Measurements from ENCODE around the gene MED23.

MED23 gene

DNA sequence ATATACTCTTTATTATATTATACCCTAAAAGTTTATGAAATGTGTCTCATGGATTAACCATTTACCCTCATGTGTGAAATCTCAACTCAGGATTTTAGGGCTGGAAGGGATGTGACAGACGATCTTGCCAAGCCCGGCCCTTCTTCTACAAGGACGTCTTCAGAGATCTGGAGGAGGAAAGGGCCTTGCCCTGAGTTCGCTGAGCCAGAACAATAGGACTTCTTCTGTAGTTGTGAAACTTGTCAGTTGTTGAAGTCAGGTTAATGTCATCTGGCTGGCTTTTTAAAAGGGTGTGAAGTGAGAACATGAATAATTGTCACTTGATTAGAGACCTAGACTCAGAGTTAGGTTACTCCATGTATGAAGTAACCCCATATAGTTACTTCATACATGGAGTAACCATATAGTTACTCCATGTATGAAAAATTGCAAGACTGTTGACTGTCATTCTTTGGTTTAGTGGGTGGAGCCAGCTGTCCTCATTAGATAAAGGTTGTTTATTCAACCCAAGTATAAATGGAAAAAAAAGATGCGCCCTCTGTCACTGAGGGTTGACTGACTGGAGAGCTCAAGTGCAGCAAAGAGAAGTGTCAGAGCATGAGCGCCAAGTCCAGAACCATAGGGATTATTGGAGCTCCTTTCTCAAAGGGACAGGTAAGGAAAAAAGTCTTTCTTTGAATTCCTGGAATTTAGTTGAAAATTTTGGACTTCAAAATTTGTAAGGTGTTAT, 55.2 kb downstream of the MED23 start, which contains the start of gene ARG1:
TSS of gene ARG1 (plus strand) at position 541 of the 730 bp plus-strand sequence. CDS start at position 598, 57 bp downstream.
- Histone ChIP-seq H3K27me3 (ENCODE audit: insufficient read depth, poor library complexity, severe bottlenecking) (no peaks in the 10 kb centered on the region), H3K4me3 (replicated peaks; ENCODE audit: insufficient read depth, low read length) (peak within 1 kb of the TSS; percentile 9; the same call in 1 of the 2 replicates), H3K27ac (replicated peaks) (peak within 1 kb of the TSS; percentile 82)
- TF ChIP-seq GABPA (IDR thresholded peaks at IDR 0.05; ENCODE audit: low read depth) (no peak), SPI1 (IDR thresholded peaks at IDR 0.05; ENCODE audit: borderline replicate concordance, low read depth) (no peak), POLR2AphosphoS5 (IDR thresholded peaks at IDR 0.05; ENCODE audit: low read depth) (no peak)
- TF ChIP-seq, protein P1, sequence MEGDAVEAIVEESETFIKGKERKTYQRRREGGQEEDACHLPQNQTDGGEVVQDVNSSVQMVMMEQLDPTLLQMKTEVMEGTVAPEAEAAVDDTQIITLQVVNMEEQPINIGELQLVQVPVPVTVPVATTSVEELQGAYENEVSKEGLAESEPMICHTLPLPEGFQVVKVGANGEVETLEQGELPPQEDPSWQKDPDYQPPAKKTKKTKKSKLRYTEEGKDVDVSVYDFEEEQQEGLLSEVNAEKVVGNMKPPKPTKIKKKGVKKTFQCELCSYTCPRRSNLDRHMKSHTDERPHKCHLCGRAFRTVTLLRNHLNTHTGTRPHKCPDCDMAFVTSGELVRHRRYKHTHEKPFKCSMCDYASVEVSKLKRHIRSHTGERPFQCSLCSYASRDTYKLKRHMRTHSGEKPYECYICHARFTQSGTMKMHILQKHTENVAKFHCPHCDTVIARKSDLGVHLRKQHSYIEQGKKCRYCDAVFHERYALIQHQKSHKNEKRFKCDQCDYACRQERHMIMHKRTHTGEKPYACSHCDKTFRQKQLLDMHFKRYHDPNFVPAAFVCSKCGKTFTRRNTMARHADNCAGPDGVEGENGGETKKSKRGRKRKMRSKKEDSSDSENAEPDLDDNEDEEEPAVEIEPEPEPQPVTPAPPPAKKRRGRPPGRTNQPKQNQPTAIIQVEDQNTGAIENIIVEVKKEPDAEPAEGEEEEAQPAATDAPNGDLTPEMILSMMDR (IDR thresholded peaks at IDR 0.05; ENCODE audit: insufficient read depth, low read length): no peak
- TF ChIP-seq, protein P2, sequence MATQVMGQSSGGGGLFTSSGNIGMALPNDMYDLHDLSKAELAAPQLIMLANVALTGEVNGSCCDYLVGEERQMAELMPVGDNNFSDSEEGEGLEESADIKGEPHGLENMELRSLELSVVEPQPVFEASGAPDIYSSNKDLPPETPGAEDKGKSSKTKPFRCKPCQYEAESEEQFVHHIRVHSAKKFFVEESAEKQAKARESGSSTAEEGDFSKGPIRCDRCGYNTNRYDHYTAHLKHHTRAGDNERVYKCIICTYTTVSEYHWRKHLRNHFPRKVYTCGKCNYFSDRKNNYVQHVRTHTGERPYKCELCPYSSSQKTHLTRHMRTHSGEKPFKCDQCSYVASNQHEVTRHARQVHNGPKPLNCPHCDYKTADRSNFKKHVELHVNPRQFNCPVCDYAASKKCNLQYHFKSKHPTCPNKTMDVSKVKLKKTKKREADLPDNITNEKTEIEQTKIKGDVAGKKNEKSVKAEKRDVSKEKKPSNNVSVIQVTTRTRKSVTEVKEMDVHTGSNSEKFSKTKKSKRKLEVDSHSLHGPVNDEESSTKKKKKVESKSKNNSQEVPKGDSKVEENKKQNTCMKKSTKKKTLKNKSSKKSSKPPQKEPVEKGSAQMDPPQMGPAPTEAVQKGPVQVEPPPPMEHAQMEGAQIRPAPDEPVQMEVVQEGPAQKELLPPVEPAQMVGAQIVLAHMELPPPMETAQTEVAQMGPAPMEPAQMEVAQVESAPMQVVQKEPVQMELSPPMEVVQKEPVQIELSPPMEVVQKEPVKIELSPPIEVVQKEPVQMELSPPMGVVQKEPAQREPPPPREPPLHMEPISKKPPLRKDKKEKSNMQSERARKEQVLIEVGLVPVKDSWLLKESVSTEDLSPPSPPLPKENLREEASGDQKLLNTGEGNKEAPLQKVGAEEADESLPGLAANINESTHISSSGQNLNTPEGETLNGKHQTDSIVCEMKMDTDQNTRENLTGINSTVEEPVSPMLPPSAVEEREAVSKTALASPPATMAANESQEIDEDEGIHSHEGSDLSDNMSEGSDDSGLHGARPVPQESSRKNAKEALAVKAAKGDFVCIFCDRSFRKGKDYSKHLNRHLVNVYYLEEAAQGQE (IDR thresholded peaks at IDR 0.05; ENCODE audit: insufficient replicate concordance, low read depth): no peak
- DNase-seq (ENCODE audit: low read depth in 1 of 2, low spot score in 1 of 2): peak in 1 of 2 experiments; percentile 43

DNA sequence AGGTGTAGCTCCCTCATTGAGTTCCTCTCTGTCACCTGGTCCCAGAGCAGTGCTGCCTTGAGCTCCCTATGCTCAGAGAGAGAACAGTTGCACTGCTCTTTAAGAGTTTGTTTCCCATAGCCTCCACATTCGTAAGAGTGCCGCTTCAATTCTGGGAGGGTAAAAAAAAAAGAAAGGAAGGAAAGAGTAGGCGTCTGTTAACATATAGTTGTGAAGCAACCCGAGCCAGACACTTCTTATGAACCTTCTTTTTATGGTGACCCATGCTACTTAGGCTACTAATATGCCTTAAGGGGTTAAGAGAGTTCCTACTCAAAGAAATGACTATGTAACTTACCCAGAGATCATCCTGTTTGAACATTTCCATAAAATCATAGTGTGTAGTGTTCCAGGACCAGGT, 59.3 kb downstream of the MED23 start:
- DNase-seq (ENCODE audit: low read depth in 1 of 2, low spot score in 1 of 2): no peak
- TF ChIP-seq, protein P2 (IDR thresholded peaks at IDR 0.05; ENCODE audit: insufficient replicate concordance, low read depth): no peak
- no peak for TF ChIP-seq GABPA (IDR thresholded peaks at IDR 0.05; ENCODE audit: low read depth)
- no peak for TF ChIP-seq SPI1 (IDR thresholded peaks at IDR 0.05; ENCODE audit: borderline replicate concordance, low read depth)
- no peak overlapping the region for H3K4me3 ChIP-seq (replicated peaks; ENCODE audit: insufficient read depth, low read length)
- H3K27me3 ChIP-seq (ENCODE audit: insufficient read depth, poor library complexity, severe bottlenecking): no peaks in the 10 kb centered on the region
- no peak overlapping the region for H3K27ac ChIP-seq (replicated peaks)

DNA sequence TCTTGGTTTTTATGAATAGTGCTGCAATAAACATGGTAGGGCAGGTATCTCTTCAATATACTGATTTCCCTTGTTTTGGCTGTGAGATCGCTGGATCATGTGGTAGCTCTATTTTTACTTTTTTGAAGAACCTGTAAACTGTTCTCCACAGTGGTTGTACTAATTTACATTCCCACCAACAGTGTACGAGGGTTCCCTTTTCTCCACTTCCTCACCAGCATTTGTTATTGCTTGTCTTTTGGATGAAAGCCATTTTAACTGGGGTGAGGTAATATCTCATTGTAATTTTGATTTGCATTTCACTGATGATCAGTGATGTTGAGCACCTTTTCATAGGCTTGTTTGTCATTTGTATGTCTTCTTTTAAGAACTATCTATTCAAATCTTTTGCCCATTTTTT, 63.0 kb downstream of the MED23 start:
- Histone ChIP-seq H3K27ac (replicated peaks) (no peak overlapping the region), H3K4me3 (replicated peaks; ENCODE audit: insufficient read depth, low read length) (no peak overlapping the region), H3K27me3 (ENCODE audit: insufficient read depth, poor library complexity, severe bottlenecking) (no peaks in the 10 kb centered on the region)
- DNase-seq (ENCODE audit: low read depth in 1 of 2, low spot score in 1 of 2): peak in 1 of 2 experiments; percentile 23
- TF ChIP-seq GABPA (IDR thresholded peaks at IDR 0.05; ENCODE audit: low read depth) (no peak), SPI1 (IDR thresholded peaks at IDR 0.05; ENCODE audit: borderline replicate concordance, low read depth) (peak; percentile 88)

DNA sequence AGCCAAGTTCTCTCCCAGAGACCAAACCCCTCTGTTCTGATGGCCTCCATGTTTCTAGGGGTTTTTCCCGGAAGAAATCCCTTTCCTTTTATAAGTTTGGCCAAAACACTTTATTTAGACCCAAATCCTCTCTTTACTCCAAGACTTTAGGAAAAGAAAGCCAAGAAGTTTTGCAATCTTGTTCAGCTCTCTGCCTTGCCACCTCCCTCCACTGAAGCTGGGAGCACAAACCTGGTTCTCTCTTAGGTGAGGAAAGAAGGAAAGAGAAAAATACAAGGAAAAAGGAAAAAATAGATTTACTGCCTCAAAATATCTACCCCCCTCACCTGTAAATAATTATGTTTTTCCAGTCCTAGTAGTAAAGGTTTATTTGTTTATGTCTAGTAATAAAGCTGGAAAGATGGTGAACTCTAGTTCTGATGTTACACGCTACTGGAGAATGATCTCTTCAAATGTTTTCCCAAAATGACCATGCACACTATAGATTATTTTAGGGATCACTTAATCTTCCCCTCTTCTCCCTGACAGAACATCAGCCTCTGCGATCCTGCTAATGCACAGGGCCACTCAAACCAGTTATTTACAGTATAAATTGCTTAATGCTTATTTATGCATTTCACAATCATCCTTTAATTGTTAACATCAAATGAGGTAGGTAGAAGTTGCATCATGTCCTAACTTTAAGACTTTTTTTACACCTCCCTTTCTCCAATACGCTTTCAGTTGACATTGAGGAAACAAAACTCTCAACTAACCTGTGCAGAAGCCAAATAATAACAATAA, 65.9 kb downstream of the MED23 start:
- H3K4me3 ChIP-seq (replicated peaks; ENCODE audit: insufficient read depth, low read length): no peak overlapping the region
- TF ChIP-seq GABPA (IDR thresholded peaks at IDR 0.05; ENCODE audit: low read depth): no peak
- TF ChIP-seq POLR2AphosphoS5 (IDR thresholded peaks at IDR 0.05; ENCODE audit: low read depth): no peak
- TF ChIP-seq, protein P1 (IDR thresholded peaks at IDR 0.05; ENCODE audit: insufficient read depth, low read length): no peak
- TF ChIP-seq, protein P2 (IDR thresholded peaks at IDR 0.05; ENCODE audit: insufficient replicate concordance, low read depth): no peak
- no peak for TF ChIP-seq SPI1 (IDR thresholded peaks at IDR 0.05; ENCODE audit: borderline replicate concordance, low read depth)
- H3K27me3 ChIP-seq (ENCODE audit: insufficient read depth, poor library complexity, severe bottlenecking): no peaks in the 10 kb centered on the region
- H3K27ac ChIP-seq (replicated peaks): no peak overlapping the region
- DNase-seq (ENCODE audit: low read depth in 1 of 2, low spot score in 1 of 2): no peak

Data from HL-60 (cell line).